GM18867 (cell line): ENCODE data around the gene CD58.

Experiments
- ATAC-seq: cut with Tn5 transposase; IDR thresholded peaks from one replicate; pipeline ENCODE4 v1.9.1; 2021; ENCODE audit warnings: mild to moderate bottlenecking, moderate library complexity; ENCODE audit not compliant: unreplicated experiment

The CD58 gene

GRCh38 chr1:116494745-116495144 is 76.1 kb downstream of the CD58 start:
- no peak for ATAC-seq

- no peak for ATAC-seq
Observed at GRCh38 chr1:116494353-116494692, 76.5 kb downstream of the CD58 start.

DNA sequence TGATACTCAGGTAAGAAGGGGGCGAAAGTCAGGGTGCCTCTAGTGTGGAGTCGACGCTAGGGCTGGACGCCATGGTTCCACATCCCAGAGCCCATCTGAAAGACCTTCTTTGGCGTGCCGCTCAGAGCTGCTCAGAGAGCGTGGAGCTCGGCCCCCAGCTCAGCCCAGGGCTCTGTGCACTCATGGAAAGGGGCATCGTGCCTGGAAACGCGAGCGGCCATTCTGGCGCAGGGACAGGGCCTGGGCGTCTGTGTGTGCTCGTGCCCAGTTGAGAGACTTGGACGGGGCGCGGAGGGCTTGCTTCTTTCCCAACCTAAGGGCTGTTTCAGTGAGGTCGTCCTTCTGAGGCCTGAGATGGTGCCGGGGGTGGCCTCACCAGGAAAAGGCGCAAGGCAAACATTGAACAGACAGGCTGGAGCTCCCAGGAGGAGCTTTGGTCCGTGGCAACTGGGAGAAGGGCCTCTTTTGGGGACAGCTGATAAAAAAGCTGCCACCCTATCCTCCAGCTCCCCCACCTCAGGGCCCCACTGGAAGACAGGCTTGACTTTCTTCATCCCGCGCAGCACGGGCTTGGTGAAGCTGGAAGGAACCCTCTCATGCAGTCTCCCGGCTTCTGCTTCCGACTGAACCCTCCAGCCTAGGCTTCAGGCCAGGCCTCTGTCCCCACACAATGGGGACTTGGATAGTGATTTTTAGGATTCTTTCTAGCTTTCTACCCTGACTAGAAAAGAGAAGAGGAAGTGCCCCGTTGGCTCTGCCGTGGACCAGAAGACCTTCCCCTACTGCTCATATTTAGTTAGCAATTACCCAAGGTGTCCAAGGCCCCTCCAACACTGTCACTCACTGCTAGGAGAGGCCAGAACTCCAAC is 77.1 kb downstream of the CD58 start:
- ATAC-seq: no peak

DNA sequence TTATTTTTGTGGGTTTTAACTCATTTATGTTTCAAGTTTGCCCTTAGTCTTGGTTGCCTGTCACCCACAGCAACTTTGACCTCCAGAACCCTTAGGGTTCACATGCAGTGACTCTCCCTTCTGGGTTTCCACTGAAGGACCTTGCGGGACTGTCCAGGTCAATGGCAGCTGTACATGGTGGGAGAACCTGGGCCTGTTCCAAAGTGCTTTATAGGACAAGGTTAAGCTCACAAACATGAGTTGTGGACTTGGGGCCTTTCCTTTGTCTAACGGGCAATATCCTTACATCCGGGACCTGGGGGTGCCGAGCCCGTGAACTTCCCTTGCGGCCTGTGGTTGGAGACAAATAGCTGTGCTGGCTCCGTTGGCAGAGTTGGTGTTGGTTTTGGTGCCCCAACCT is 77.8 kb downstream of the CD58 start:
- ATAC-seq: no peak

- ATAC-seq: no peak
Observed at GRCh38 chr1:116492358-116492811, 78.4 kb downstream of the CD58 start.

- ATAC-seq: no peak
Observed at GRCh38 chr1:116491700-116492357, 79.0 kb downstream of the CD58 start.

- ATAC-seq: no peak
Observed at GRCh38 chr1:116490588-116490987, 80.2 kb downstream of the CD58 start.

DNA sequence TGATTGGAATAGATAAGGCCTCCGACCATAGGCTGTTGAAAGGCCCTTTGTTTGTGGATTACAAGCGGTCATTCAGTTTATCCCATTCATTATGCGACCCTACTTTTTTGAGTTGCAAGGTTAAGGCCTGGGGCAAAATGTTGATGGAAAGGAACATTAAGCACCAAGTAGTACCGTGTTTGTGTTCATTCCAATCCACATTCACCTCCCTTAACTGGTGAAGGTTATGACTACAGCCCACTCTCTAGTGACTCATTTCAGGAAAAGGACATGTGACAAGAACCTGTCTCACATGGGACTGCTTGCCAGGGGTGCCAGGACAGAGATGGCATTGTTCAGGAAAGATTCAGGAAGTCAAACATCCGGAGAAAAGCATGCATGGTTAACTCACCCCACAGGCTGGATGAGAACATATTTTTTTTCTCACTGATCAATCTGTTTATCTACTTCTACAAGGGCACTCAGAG is 81.6 kb downstream of the CD58 start:
- no peak for ATAC-seq

DNA sequence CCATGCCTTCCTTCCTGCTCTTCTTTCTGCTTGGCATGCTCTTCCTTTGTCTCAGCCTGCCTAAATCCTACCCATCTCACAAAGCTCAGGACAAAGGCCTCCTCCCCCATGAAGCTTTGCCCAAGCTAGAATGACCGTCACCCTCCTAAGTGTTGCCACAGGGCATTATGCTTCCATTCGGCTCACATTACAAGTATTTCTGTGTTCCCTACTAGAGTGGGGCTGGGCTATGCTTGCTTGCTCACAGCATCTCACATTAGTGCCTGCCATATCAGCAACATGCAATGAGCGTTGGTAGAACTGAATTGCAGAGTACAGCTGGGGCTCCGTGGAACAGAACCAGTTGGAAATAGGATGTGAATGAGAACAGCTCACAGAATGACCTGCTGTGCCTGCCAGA is 82.8 kb downstream of the CD58 start:
- no peak for ATAC-seq

DNA sequence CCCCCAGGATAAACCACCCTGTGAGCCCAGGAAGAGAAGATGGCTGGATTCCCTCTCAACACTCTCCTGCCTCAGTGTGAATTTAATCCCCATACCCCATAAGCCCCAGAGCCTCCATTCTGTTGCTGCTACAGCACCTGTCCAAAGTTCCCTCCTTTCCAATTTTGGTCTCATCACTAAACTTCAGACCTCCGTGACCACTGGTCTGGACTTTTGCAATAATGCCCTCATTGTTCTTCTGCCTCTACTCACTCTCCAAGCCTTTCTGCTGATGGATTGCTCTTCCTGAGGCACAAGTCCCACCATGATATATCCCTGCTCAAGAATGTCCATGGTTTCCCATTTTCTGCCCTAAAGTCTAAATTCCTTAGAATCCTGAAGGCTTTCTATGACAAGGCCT is 83.2 kb downstream of the CD58 start:
- ATAC-seq: no peak

GRCh38 chr1:116487031-116487430 is 83.8 kb downstream of the CD58 start:
- no peak for ATAC-seq

DNA sequence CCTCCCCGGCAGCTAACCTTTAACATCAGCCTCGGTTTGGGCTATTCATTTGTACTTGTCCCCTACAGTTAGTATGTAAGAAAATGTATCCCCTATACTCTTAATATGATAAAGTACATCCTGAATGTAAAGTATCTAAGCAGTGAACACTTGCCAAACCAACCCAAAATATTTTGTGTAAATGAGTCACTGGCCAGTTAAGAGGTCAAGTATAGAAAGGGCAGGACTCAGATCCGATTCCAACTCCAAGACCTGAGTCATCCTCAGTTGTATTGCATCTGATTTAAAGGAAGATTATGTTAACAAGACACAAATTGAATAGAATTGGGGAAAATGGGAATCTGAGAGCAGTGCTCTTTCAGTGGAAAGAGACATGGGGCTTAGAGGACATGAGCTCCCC is 84.4 kb downstream of the CD58 start:
- no peak for ATAC-seq

- ATAC-seq: no peak
Observed at GRCh38 chr1:116485976-116486375, 84.8 kb downstream of the CD58 start.

DNA sequence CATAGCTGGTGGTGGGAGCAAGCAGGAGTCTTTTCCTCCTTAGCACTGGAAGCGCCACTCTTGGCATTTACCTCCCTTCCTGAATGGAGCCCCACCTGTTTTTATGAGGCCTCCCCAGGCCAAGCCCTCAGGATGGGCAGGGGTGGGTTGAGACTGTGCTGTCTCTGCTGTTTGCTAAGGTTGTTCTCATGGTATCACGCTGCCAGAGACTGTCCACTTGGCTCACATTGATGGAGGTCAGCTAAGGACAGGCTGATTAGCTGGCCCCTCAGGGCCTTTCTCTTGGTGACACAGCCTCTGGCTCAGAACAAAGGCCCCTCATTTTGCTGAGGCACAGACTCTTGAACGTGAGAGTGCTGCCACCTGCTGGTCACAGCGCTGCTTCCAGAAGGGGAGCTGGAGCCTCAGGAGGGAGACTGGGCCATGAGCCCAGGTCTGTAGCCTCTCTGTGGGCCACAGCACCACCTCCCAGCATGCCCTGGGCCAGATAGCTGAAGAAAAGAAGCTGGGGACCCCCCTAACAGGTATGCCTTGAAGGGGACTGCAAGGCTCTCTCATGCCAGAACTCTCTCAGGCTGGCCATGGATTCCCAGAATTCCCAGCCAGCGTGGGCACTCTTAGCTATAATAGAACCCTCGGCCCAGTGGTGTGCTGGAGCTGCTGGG is 85.6 kb downstream of the CD58 start:
- peak; percentile 85 for ATAC-seq

GRCh38 chr1:116483481-116484309 is 87.1 kb downstream of the CD58 start:
- ATAC-seq: no peak

DNA sequence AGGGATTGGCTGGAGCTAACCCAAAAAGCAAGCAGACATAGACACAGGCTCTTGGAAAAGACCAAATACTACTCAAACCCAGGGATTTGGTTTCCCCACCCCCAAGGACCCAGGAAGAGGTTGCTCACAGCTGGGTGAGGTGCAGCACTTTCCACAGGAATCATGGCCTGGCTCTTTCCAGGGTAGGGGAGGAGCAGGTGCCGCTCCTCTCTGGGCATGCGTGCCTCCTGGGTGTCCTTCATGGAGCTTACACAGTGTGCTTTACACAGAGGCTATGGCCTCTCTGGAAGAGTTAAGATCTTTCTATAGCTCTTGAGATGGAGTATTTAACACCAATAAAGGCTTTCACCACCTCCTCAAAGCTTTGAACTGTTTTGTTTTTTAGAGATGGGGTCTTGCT is 88.3 kb downstream of the CD58 start:
- ATAC-seq: no peak

- no peak for ATAC-seq
Observed at GRCh38 chr1:116481934-116482333, 88.9 kb downstream of the CD58 start.

- no peak for ATAC-seq
Observed at GRCh38 chr1:116478621-116479020, 92.2 kb downstream of the CD58 start.

DNA sequence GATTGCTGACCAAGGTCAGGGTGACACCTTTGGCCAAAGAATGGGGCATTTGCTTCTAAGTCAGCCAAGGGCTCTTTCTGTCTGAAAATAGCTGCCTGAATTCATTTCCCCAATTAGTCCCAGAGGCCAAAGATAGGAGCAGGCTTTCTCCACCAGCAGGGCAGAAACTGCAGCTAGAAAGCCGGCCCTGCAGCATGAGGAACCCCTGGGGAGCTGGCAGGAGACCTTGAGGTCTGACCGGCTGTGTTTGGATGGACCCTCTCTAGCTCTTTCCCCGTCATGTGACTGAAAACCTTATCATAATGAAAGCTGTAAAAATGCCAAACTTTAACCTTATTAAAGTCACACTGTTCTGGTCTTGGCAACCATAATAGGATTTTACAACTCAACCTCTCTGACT is 93.4 kb downstream of the CD58 start:
- no peak for ATAC-seq

GRCh38 chr1:116476321-116476720 is 94.5 kb downstream of the CD58 start:
- ATAC-seq: no peak

DNA sequence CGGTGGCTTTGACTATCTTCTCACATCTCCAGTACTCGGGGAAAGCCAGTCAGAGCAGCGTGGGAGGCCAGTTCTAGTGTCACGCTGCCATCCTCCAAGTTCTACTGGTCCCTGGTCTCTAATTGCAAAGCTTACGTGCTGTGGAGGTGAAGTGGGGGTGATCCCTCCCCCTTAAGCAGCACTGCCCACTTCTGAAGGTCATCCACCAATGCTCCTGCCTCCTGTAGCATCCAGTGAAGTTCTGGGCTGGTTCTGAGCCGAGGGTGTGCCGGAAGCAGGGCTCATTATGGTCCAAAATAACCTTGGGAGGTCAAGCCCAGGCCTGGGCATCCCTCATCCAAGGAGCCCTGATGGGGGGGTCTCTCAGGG is 95.0 kb downstream of the CD58 start:
- ATAC-seq: no peak
